Measurements from ENCODE around the gene AGA. TPM values are rescaled to one million over a fixed set of nuclear protein-coding genes. Genes with fewer than 3 reads are reported as not detected.

The AGA gene
- total and polyA plus RNA-seq, 2 donors (not counting 1 experiment from before 2014, with no cell fraction given): 28.2 to 35.3 TPM

- ChIA-PET POLR2A (no interaction called here), CTCF (no interaction called here)
- no peak overlapping the region for H3K4me3 ChIP-seq (ENCODE audit: control extremely low read depth in 1 of 5, extremely low read depth in 1 of 5, insufficient read depth in 1 of 5, low read depth in 2 of 5, low read length in 4 of 5)
- DNase-seq (no peak), ATAC-seq (ENCODE audit: low read depth) (no peak)
- H3K27ac ChIP-seq (ENCODE audit: low read length in 2 of 2): no peak overlapping the region
- H3K9me3 ChIP-seq (ENCODE audit: control extremely low read depth in 1 of 3, control insufficient read depth in 2 of 3, insufficient read depth in 1 of 3, low read length in 2 of 3): no peaks in the 10 kb centered on the region
- no peak for TF ChIP-seq CTCF (IDR thresholded peaks at IDR 0.05)
- H3K4me1 ChIP-seq (ENCODE audit: control insufficient read depth in 2 of 2, insufficient read depth in 2 of 2, low read length in 2 of 2): no peaks in the 10 kb centered on the region
- no peaks in the 10 kb centered on the region for H3K79me2 ChIP-seq (ENCODE audit: control insufficient read depth, insufficient read depth, low read length)
- no peak overlapping the region for H3K4me2 ChIP-seq (replicated peaks; ENCODE audit: low read depth, low read length, poor library complexity, severe bottlenecking)
- no peak overlapping the region for H3K9ac ChIP-seq (ENCODE audit: low read length)
- Mint-ChIP-seq H3K9me3 (ENCODE audit: insufficient read depth) (no peaks in the 10 kb centered on the region), H3K27me3 (no peaks in the 10 kb centered on the region), H3K27ac (no peak overlapping the region), H3K4me3 (no peak overlapping the region), H3K4me1 (no peaks in the 10 kb centered on the region)
- no peaks in the 10 kb centered on the region for H3K36me3 ChIP-seq (replicated peaks in 1 of 2; ENCODE audit: control extremely low read depth in 1 of 2, control insufficient read depth in 1 of 2, extremely low read depth in 1 of 2, insufficient read depth in 2 of 2, low read length in 1 of 2)
- no peaks in the 10 kb centered on the region for H3K27me3 ChIP-seq (replicated peaks in 1 of 4; ENCODE audit: control extremely low read depth in 1 of 4, control insufficient read depth in 3 of 4, insufficient read depth in 4 of 4, low read length in 3 of 4)
- intact Hi-C loops (cut with micrococcal nuclease): no loop called here
- H2AFZ ChIP-seq (ENCODE audit: insufficient read depth, low read depth, low read length, poor library complexity, severe bottlenecking): no peak overlapping the region
- H4K20me1 ChIP-seq (ENCODE audit: control insufficient read depth, insufficient read depth, low read length, poor library complexity, severe bottlenecking): no peaks in the 10 kb centered on the region
These were observed 10.9 kb upstream of the AGA start for GRCh38 chr4:177453116-177453515.

- no peak overlapping the region for H3K27ac ChIP-seq (ENCODE audit: low read length in 2 of 2)
- H3K36me3 ChIP-seq (replicated peaks in 1 of 2; ENCODE audit: control extremely low read depth in 1 of 2, control insufficient read depth in 1 of 2, extremely low read depth in 1 of 2, insufficient read depth in 2 of 2, low read length in 1 of 2): no peaks in the 10 kb centered on the region
- no peak for ATAC-seq (ENCODE audit: low read depth)
- Mint-ChIP-seq H3K27ac (no peak overlapping the region), H3K27me3 (no peaks in the 10 kb centered on the region), H3K4me3 (no peak overlapping the region), H3K4me1 (no peaks in the 10 kb centered on the region), H3K9me3 (ENCODE audit: insufficient read depth) (no peaks in the 10 kb centered on the region)
- no peak overlapping the region for H3K9ac ChIP-seq (ENCODE audit: low read length)
- H3K9me3 ChIP-seq (ENCODE audit: control extremely low read depth in 1 of 3, control insufficient read depth in 2 of 3, insufficient read depth in 1 of 3, low read length in 2 of 3): no peaks in the 10 kb centered on the region
- TF ChIP-seq EZH2 (IDR thresholded peaks at IDR 0.05; ENCODE audit: borderline replicate concordance, insufficient read depth, low read depth, low read length, poor library complexity, severe bottlenecking) (no peak), CTCF (IDR thresholded peaks at IDR 0.05) (no peak)
- no peak overlapping the region for H3K4me3 ChIP-seq (ENCODE audit: control extremely low read depth in 1 of 5, extremely low read depth in 1 of 5, insufficient read depth in 1 of 5, low read depth in 2 of 5, low read length in 4 of 5)
- intact Hi-C loops (cut with micrococcal nuclease): no loop called here
- no peaks in the 10 kb centered on the region for H3K4me1 ChIP-seq (ENCODE audit: control insufficient read depth in 2 of 2, insufficient read depth in 2 of 2, low read length in 2 of 2)
- DNase-seq: no peak
- H2AFZ ChIP-seq (ENCODE audit: insufficient read depth, low read depth, low read length, poor library complexity, severe bottlenecking): no peak overlapping the region
- POLR2A ChIA-PET: no interaction called here
- no peak overlapping the region for H3K4me2 ChIP-seq (replicated peaks; ENCODE audit: low read depth, low read length, poor library complexity, severe bottlenecking)
- no peaks in the 10 kb centered on the region for H4K20me1 ChIP-seq (ENCODE audit: control insufficient read depth, insufficient read depth, low read length, poor library complexity, severe bottlenecking)
- no peaks in the 10 kb centered on the region for H3K27me3 ChIP-seq (replicated peaks in 1 of 4; ENCODE audit: control extremely low read depth in 1 of 4, control insufficient read depth in 3 of 4, insufficient read depth in 4 of 4, low read length in 3 of 4)
- WGBS (ENCODE audit: insufficient coverage): 100% methylated on average over 1 of the region's 1 CpG
- no peaks in the 10 kb centered on the region for H3K79me2 ChIP-seq (ENCODE audit: control insufficient read depth, insufficient read depth, low read length)
- CTCF ChIA-PET: no interaction called here
These were observed 8.9 kb upstream of the AGA start for GRCh38 chr4:177451108-177451500.

Data from B cell (primary cell).